GM12891 (cell line): ENCODE data around the gene YJU2.

Source experiments
- POLR2A ChIP-seq: IDR thresholded peaks from 2 replicates; pipeline ENCODE4 v1.6.1; 2011; ENCODE audit warnings: low read depth, low read length, control low read depth
- POLR2AphosphoS5 ChIP-seq: IDR thresholded peaks from 2 replicates; pipeline ENCODE4 v1.6.1; 2011; ENCODE audit warnings: low read depth, low read length, control low read depth
- SPI1 ChIP-seq: IDR thresholded peaks from 2 replicates; pipeline ENCODE4 v1.6.1; 2011; ENCODE audit warnings: low read depth, low read length, control low read depth
- TAF1 ChIP-seq: IDR thresholded peaks from 2 replicates; pipeline ENCODE4 v1.6.1; 2011; ENCODE audit warnings: low read depth, low read length, control low read depth

DNA sequence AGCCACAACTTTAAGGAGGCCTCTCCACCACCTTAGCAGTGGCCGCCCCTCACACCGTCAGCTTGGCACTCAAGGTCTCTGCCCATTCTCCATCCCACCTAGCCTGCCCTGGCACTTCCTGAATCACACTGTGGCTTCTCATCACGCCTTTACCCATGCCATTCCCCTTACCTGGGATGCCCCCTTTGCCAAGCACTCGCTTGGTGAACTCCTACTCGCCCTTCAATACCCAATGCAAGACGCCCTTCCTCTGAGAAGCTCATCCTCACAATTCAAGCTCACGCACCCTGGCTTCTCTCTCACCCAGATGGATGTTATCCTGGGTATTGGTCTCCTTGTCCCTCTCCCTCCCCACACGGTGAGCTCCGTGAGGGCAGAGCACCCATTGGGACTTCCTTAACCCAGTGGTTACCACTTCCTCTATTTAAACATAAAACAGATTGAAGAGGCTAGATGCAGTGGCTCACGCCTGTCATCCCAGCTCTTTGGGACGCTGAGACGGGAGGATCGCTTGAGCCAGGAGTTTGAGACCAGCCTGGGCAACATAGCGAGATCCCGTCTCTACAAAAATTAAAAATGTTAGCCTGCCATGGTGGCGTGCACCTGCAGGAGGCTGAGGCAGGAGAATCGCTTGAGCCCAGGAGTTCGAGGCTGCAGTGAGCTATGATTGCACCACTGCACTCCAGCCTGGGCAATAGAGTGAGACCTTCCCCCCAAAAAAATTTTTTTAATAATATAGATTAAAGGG is 19.5 kb downstream of the YJU2 start:
- TF ChIP-seq POLR2AphosphoS5 (no peak), POLR2A (no peak), TAF1 (no peak), SPI1 (peak; percentile 46)
